GM12872 (cell line): ENCODE results near the gene HIF3A.

Experiments
- TF ChIP-seq, protein P1 (sequence below): IDR thresholded peaks from 3 replicates; pipeline ENCODE4 v1.5.1; 2011; ENCODE audit warnings: low read depth, mild to moderate bottlenecking, low read length, moderate library complexity; ENCODE audit not compliant: insufficient read depth

The HIF3A gene

DNA sequence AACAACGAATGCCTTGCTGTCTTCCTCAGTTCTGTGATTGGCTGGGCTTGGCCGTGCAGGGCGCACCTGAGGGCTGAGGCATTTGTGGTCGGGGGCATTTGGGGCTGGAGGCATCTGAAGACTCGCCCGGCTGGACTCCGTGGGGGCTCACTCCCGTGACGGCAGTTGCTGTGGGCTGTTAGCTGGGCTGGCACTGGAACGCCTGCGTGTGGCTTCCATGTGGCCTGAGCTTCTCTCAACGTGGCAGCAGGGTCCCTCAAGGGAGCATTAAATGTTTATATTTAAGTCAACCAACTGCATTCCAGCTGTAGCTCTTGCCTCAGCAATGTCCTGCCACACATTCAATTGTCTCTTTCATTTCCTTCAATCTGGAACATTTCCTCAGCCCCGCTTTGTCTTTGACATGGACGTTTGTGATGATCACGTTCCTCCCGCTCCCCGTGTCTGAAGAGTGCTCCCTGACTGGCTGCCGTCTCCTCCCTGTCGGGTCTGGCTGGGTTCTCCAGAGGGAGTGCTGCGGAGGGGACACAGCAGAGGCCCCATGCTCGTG lies 95.5 kb downstream of the HIF3A start:
- TF ChIP-seq, protein P1, sequence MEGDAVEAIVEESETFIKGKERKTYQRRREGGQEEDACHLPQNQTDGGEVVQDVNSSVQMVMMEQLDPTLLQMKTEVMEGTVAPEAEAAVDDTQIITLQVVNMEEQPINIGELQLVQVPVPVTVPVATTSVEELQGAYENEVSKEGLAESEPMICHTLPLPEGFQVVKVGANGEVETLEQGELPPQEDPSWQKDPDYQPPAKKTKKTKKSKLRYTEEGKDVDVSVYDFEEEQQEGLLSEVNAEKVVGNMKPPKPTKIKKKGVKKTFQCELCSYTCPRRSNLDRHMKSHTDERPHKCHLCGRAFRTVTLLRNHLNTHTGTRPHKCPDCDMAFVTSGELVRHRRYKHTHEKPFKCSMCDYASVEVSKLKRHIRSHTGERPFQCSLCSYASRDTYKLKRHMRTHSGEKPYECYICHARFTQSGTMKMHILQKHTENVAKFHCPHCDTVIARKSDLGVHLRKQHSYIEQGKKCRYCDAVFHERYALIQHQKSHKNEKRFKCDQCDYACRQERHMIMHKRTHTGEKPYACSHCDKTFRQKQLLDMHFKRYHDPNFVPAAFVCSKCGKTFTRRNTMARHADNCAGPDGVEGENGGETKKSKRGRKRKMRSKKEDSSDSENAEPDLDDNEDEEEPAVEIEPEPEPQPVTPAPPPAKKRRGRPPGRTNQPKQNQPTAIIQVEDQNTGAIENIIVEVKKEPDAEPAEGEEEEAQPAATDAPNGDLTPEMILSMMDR = no peak

DNA sequence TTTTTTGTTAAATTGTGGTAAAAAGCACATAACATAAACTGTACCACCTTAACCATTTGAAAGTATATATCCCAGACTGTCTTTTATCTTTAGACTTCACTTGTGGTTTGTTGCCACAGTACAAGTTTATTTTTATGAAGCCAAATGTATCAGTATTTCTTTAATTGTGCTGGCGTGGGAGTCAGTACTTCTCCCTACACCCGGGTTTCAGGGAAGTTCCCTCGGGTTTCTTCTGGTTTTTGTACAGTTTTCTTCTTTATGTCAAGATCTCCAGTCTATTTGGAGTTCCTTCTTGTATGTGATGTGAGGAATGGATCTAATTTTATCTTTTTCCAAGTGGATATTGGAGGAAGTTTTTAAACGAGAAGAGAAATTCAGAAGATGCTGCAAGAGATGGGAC lies 96.0 kb downstream of the HIF3A start:
- TF ChIP-seq, protein P1 = no peak
